ENCODE results near the gene TRA2B.

TRA2B gene

GRCh38 chr3:185979721-185980121 is 41.9 kb upstream of the TRA2B start:
- no peak for DNase-seq (ENCODE audit: low read depth)
- no peak for TF ChIP-seq CTCF (IDR thresholded peaks at IDR 0.05; ENCODE audit: insufficient read depth, low read depth, low read length, missing control alignments)
- H3K4me3 ChIP-seq (ENCODE audit: low read length): no peak overlapping the region

GRCh38 chr3:185978516-185978915 is 40.7 kb upstream of the TRA2B start:
- DNase-seq (ENCODE audit: low read depth): no peak
- no peak for TF ChIP-seq CTCF (IDR thresholded peaks at IDR 0.05; ENCODE audit: insufficient read depth, low read depth, low read length, missing control alignments)
- H3K4me3 ChIP-seq (ENCODE audit: low read length): no peak overlapping the region

- no peak overlapping the region for H3K4me3 ChIP-seq (ENCODE audit: low read length)
- DNase-seq (ENCODE audit: low read depth): no peak
- TF ChIP-seq CTCF (IDR thresholded peaks at IDR 0.05; ENCODE audit: insufficient read depth, low read depth, low read length, missing control alignments): no peak
These were observed 39.8 kb upstream of the TRA2B start for GRCh38 chr3:185977679-185978040.

GRCh38 chr3:185976977-185977678 is 39.3 kb upstream of the TRA2B start:
- peak; percentile 74 for DNase-seq (ENCODE audit: low read depth)
- TF ChIP-seq CTCF (IDR thresholded peaks at IDR 0.05; ENCODE audit: insufficient read depth, low read depth, low read length, missing control alignments): peak; percentile 97
- no peak overlapping the region for H3K4me3 ChIP-seq (ENCODE audit: low read length)

GRCh38 chr3:185976100-185976499 is 38.3 kb upstream of the TRA2B start:
- no peak overlapping the region for H3K4me3 ChIP-seq (ENCODE audit: low read length)
- no peak for DNase-seq (ENCODE audit: low read depth)
- no peak for TF ChIP-seq CTCF (IDR thresholded peaks at IDR 0.05; ENCODE audit: insufficient read depth, low read depth, low read length, missing control alignments)

- no peak overlapping the region for H3K4me3 ChIP-seq (ENCODE audit: low read length)
- DNase-seq (ENCODE audit: low read depth): no peak
- TF ChIP-seq CTCF (IDR thresholded peaks at IDR 0.05; ENCODE audit: insufficient read depth, low read depth, low read length, missing control alignments): no peak
These were observed 33.8 kb upstream of the TRA2B start for GRCh38 chr3:185971579-185971978.

GRCh38 chr3:185968168-185968567 is 30.4 kb upstream of the TRA2B start:
- no peak for TF ChIP-seq CTCF (IDR thresholded peaks at IDR 0.05; ENCODE audit: insufficient read depth, low read depth, low read length, missing control alignments)
- DNase-seq (ENCODE audit: low read depth): no peak
- H3K4me3 ChIP-seq (ENCODE audit: low read length): no peak overlapping the region

Data from epithelial cell of esophagus (primary cell).